Measurements from ENCODE around the gene NUP85.
"Not testable (repeated sequence)": the region's sequence is repeated elsewhere in the genome, so short reads cannot be mapped to it uniquely, and the experiment has no call there.

DNA sequence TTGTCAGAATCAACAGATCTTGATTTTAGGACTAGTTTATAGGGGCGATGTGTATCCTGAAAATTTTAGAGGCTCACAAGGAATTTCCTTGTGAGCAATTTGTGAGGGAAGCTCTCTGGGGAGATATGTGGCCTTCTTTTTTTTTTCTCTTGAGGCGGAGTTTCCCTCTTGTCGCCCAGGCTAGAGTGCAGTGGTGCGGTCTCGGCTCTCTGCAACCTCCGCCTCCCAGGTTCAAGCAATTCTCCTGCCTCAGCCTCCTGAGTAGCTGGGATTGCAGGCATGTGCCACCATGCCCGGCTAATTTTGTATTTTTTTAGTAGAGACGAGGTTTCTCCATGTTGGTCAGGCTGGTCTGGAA lies 1.6 kb downstream of the NUP85 start:
- not testable (repeated sequence) for TF ChIP-seq EZH2 (IDR thresholded peaks at IDR 0.05; ENCODE audit: low read depth, unreplicated experiment); POLR2AphosphoS5 (IDR thresholded peaks at IDR 0.05; ENCODE audit: low read depth); EZH2phosphoT487 (IDR thresholded peaks at IDR 0.05; ENCODE audit: unreplicated experiment); CREB1 (CRISPR knock-in tag; IDR thresholded peaks at IDR 0.05; ENCODE audit: low read depth); STAT1 (IDR thresholded peaks at IDR 0.05; ENCODE audit: unreplicated experiment)
- TF ChIP-seq, protein P1, sequence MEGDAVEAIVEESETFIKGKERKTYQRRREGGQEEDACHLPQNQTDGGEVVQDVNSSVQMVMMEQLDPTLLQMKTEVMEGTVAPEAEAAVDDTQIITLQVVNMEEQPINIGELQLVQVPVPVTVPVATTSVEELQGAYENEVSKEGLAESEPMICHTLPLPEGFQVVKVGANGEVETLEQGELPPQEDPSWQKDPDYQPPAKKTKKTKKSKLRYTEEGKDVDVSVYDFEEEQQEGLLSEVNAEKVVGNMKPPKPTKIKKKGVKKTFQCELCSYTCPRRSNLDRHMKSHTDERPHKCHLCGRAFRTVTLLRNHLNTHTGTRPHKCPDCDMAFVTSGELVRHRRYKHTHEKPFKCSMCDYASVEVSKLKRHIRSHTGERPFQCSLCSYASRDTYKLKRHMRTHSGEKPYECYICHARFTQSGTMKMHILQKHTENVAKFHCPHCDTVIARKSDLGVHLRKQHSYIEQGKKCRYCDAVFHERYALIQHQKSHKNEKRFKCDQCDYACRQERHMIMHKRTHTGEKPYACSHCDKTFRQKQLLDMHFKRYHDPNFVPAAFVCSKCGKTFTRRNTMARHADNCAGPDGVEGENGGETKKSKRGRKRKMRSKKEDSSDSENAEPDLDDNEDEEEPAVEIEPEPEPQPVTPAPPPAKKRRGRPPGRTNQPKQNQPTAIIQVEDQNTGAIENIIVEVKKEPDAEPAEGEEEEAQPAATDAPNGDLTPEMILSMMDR (conservative IDR thresholded peaks at IDR 0.05; ENCODE audit: low read depth in 2 of 2): not testable (repeated sequence)
- TF ChIP-seq, protein P2, sequence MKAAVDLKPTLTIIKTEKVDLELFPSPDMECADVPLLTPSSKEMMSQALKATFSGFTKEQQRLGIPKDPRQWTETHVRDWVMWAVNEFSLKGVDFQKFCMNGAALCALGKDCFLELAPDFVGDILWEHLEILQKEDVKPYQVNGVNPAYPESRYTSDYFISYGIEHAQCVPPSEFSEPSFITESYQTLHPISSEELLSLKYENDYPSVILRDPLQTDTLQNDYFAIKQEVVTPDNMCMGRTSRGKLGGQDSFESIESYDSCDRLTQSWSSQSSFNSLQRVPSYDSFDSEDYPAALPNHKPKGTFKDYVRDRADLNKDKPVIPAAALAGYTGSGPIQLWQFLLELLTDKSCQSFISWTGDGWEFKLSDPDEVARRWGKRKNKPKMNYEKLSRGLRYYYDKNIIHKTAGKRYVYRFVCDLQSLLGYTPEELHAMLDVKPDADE (IDR thresholded peaks at IDR 0.05): not testable (repeated sequence)
- TF ChIP-seq, protein P3, sequence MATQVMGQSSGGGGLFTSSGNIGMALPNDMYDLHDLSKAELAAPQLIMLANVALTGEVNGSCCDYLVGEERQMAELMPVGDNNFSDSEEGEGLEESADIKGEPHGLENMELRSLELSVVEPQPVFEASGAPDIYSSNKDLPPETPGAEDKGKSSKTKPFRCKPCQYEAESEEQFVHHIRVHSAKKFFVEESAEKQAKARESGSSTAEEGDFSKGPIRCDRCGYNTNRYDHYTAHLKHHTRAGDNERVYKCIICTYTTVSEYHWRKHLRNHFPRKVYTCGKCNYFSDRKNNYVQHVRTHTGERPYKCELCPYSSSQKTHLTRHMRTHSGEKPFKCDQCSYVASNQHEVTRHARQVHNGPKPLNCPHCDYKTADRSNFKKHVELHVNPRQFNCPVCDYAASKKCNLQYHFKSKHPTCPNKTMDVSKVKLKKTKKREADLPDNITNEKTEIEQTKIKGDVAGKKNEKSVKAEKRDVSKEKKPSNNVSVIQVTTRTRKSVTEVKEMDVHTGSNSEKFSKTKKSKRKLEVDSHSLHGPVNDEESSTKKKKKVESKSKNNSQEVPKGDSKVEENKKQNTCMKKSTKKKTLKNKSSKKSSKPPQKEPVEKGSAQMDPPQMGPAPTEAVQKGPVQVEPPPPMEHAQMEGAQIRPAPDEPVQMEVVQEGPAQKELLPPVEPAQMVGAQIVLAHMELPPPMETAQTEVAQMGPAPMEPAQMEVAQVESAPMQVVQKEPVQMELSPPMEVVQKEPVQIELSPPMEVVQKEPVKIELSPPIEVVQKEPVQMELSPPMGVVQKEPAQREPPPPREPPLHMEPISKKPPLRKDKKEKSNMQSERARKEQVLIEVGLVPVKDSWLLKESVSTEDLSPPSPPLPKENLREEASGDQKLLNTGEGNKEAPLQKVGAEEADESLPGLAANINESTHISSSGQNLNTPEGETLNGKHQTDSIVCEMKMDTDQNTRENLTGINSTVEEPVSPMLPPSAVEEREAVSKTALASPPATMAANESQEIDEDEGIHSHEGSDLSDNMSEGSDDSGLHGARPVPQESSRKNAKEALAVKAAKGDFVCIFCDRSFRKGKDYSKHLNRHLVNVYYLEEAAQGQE (IDR thresholded peaks at IDR 0.05; ENCODE audit: unreplicated experiment): not testable (repeated sequence)

All from GM23338 (cell line).